ENCODE data around the gene CCRL2. TPM values are rescaled to one million over a fixed set of nuclear protein-coding genes. Genes with fewer than 3 reads are reported as not detected.

The CCRL2 gene
- 0.09 to 0.15 TPM in 2 of 5 replicates, not detected in the others for total RNA-seq (2022; extraction: Qiagen RNA extraction; ENCODE audit: low read depth)

GRCh38 chr3:46406788-46407611 is at the start of gene CCRL2, which contains the start of gene CCR5AS:
CCRL2 (plus strand) TSS chr3:46407259; CDS start chr3:46408080, 821 bp downstream.
CCR5AS (minus strand) TSS chr3:46407066.

GRCh38 chr3:46370839-46371518 is 36.1 kb upstream of the CCRL2 start, which contains the start of gene CCR5:
CCR5 (plus strand) TSS chr3:46370946; CDS start chr3:46372903, 1,957 bp downstream.

Other genes starting within 250 kb of the CCRL2 start
- gene CCR1, start 198.9 kb upstream of the CCRL2 start, total RNA-seq (2022; extraction: Qiagen RNA extraction; ENCODE audit: low read depth), result not detected in 5 replicates
- not detected in 5 replicates for gene CCR3, start 164.8 kb upstream of the CCRL2 start, total RNA-seq (2022; extraction: Qiagen RNA extraction; ENCODE audit: low read depth)
- gene CCR2, start 53.1 kb upstream of the CCRL2 start, total RNA-seq (2022; extraction: Qiagen RNA extraction; ENCODE audit: low read depth), result not detected in 5 replicates
- not detected in 5 replicates for gene CCR5, start 36.3 kb upstream of the CCRL2 start, total RNA-seq (2022; extraction: Qiagen RNA extraction; ENCODE audit: low read depth)
- gene LTF, start 57.6 kb downstream of the CCRL2 start, total RNA-seq (2022; extraction: Qiagen RNA extraction; ENCODE audit: low read depth), result not detected in 5 replicates
- gene RTP3, start 90.7 kb downstream of the CCRL2 start, total RNA-seq (2022; extraction: Qiagen RNA extraction; ENCODE audit: low read depth), result not detected in 5 replicates
- gene LRRC2, start 159.0 kb downstream of the CCRL2 start, total RNA-seq (2022; extraction: Qiagen RNA extraction; ENCODE audit: low read depth), result not detected in 5 replicates
- gene FAM240A, start 205.3 kb downstream of the CCRL2 start, total RNA-seq (2022; extraction: Qiagen RNA extraction; ENCODE audit: low read depth), result not detected in 5 replicates

All from A549 treated with GW870086 at 1 μM for 4 hours (cell line).